ENCODE data around the gene RNF150.

- TF ChIP-seq CTCF (IDR thresholded peaks at IDR 0.05) (no peak), POLR2A (IDR thresholded peaks at IDR 0.05) (no peak)
Observed at GRCh38 chr4:141006242-141006802, 126.9 kb downstream of the RNF150 start.
